ENCODE results near the gene KIT.
A peak's percentile ranks its signal among the peaks of the same experiment; 100 is the strongest.
"Not testable (repeated sequence)": the region's sequence is repeated elsewhere in the genome, so short reads cannot be mapped to it uniquely, and the experiment has no call there.

Gene KIT

DNA sequence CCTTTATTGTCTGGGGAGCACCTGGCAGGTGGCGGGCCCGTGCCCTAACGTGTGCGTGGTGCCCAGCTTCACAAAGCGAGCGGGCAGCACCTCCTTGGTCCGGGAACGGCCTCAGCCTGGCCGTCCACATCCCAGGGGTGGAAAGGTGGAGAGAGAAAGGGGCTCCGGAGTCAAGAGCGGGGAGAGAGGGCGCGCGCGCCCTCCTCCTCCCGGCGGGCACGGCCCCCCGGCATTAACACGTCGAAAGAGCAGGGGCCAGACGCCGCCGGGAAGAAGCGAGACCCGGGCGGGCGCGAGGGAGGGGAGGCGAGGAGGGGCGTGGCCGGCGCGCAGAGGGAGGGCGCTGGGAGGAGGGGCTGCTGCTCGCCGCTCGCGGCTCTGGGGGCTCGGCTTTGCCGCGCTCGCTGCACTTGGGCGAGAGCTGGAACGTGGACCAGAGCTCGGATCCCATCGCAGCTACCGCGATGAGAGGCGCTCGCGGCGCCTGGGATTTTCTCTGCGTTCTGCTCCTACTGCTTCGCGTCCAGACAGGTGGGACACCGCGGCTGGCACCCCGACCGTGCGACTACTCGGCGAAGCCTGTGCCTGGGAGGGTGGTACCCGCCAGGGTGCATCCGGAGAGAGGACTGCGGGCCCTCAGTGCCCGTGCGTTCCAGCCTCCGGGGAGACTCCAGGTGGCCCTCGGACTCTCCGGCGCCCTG is at the start of gene KIT:
KIT (plus strand) TSS at position 407 of the 701 bp plus-strand sequence; CDS start at position 465, 58 bp downstream.
- DNase-seq = peak; percentile 29

DNA sequence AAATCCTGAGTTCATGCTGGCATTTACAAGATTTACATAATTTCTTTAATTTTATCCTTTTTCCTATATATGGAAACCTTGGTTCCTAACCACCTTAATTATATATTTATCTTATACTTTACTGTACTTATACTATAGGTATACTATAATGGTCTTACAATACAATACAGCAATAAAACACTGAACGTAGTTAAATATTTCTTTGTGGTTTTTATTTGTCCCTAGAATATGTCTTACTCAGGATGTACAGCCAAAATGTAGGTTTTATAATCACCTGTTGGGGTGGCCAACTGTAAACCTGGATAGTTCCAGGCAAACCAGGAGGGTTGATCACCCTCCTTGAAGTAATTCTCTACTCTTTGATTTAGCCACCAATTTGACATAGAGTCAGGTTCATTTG is 48.4 kb upstream of the KIT start:
- no peak for DNase-seq

DNA sequence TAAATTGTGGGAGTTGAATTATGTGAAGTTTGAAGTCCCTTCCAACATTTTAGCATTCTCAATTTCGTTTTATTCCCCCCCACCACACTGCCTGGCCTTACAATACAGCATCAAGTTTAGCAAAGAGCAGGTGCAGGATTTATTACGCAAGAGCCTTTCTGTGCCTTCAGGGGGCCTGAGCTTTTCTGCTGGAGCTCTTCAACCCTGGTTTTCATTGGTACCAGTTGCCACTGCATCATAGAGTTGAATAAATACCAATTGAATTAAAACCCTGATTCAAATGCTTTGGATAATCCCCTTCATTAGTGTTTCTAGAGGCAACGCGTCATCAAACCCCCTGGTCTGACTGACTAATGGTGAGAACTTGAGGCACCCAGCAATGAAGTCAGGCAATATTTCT is 43.6 kb upstream of the KIT start:
- no peak for DNase-seq

DNA sequence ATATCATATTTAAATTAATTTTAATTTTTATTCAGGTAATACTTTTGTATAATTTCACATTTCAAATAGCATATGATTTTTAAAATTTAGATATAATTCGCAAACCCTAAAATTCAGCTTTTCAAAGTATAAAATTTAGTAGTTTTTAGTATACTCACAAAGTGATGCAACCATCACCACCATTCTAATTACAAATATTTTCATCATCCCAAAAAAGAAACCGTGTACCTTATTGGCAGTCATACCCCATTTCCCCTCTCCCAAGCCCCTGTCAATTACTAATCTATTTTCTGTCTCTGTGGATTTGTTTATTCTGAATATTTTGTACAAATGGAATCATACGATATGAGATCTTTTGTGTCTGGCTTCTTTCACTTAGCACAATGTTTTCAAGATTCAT is 37.0 kb upstream of the KIT start:
- no peak for DNase-seq

DNA sequence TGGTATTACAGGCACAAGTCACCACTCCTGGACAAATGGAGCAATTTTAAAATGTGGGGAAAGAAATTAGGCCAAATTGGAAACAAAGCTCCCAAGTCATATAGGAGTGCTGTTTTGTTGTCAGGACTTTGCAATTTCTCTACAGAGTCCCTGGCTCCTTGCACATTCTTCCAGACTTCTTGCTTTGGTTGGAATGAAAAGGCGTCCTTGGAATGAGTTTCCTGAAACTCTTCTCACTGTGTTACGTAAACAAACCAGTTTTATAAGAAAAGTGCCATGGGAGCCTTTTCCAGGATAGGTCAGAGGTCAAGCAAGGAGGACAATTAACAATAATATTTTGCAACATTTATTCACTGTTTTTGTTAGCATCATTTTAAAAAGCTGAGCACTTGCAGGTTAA is 32.4 kb upstream of the KIT start:
- no peak for DNase-seq

DNA sequence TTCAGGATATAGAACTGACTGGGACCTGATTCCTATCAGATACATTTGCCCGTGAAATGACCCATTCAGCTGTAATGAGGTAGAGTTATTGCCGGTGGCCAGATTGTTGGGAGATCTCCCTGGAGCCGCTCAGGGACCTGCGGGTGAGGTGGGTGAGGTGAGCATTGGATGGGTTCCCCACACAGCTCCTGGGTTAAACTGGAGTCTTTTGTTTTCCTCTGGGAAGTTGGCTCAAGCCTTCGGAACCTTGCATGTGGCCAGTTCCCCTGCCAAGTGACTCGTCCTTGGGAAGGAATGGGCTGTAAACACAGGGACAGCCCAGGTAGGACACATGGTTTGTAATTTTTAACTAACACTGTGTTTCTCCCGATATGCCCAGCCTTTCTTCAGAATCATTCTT is 31.6 kb upstream of the KIT start:
- no peak for DNase-seq

DNA sequence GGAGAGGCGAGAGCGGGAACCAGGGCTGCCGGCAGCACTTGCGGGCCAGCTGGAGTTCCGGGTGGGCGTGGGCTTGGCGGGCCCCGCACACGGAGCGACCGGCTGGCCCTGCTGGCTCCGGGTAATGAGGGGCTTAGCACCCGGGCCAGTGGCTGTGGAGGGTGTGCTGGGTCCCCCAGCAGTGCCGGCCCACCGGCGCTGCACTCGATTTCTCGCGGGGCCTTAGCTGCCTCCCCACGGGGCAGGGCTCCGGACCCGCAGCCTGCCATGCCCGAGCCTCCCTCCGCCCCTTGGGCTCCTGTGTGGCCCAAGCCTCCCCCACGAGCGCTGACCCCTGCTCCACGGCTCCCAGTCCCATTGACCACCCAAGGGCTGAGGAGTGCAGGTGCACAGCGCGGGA is 25.2 kb upstream of the KIT start:
- DNase-seq = no peak

DNA sequence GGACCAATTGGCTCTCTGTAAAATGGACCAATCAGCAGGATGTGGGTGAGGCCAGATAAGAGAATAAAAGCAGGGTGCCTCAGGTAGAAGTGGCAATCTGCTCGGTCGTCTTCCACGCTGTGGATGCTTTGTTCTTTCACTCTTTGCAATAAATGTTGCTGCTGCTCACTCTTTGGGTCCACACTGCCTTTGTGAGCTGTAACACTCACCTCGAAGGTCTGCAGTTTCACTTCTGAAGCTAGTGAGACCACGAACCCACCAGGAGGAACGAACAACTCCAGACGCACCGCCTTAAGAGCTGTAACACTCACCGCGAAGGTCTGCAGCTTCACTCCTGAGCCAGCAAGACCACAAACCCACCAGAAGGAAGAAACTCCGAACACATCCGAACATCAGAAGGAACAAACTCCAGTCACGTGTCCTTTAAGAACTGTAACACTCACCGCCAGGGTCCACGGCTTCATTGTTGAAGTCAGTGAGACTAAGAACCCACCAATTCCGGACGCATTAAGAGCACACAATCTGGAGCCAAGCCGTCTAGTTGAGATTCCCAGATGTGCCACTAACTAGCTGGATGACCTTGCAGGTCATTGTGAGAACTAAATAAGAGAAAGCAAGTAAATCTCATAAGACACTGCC is 24.5 kb upstream of the KIT start:
- not testable (repeated sequence) for DNase-seq

DNA sequence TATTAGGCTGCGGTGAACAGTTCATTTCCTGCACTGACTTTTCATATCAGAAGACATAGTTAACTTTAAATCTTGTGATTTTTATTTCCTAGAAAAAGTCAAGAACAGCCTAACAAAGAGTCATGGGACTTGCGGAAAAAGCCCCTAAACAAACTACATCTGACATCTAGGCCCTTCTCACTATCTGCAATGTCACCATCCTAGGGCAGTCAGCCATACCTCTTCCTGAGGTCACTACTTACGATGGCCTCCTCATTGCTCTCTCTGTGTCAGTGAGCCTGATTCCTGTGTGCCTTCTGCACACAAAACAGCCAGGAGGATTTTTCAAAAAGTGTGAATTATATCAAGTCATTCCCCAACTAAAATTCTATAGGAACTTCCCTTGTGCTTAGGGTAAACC is 22.4 kb upstream of the KIT start:
- no peak for DNase-seq

DNA sequence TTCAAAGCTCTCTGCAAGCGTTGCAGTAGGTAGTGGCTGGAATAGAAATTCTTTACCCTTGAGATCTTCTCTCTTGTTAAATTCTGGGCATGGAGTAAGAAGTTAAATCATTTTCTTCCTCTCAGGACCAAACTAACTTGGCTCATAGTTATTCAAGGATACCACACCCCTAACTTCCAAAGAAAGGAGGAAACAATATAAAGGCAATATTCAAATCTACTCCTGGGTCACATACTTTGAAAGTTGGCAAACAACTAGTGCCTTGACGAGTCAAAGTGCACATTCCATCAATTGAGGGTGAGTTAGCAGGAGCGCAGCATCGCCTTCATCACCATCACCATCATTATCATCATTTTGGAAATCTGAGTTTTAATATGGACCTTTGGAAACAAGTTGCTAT is 20.4 kb upstream of the KIT start:
- no peak for DNase-seq

DNA sequence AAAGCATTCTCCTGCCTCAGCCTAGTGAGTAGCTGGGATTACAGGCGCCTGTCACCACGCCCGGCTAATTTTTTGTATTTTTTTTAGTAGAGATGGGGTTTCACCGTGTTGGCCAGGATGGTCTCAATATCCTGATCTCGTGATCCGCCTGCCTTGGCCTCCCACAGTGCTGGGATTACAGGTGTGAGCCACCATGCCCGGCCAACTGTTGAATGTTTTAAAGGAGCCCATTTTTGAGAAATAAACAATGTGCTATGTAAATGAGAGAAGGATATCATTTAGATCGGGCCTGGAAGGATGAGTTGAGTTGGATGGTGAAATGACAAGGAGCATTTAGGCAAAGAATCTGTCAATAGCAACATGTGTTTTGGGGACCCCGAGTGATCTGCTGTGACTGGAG is 16.7 kb upstream of the KIT start:
- not testable (repeated sequence) for DNase-seq

DNA sequence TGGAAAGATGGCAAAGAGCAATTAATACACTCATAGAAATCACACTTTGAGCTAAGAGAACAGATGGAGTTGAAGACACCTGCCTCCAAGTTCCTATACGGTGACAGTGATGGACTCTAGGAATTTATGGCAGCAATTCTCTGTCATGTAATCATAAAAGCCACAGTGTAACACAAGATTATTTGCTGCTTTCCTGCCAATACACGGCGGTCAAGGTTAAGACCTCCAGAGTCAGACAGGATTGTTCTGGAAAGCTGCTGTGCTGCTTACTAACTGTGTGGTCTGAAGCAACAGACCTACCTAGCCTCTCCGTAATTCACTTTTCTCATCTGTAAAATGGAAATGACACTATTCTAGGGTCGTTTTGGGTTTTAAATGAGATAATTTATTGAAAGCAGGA is 14.6 kb upstream of the KIT start:
- DNase-seq = no peak

DNA sequence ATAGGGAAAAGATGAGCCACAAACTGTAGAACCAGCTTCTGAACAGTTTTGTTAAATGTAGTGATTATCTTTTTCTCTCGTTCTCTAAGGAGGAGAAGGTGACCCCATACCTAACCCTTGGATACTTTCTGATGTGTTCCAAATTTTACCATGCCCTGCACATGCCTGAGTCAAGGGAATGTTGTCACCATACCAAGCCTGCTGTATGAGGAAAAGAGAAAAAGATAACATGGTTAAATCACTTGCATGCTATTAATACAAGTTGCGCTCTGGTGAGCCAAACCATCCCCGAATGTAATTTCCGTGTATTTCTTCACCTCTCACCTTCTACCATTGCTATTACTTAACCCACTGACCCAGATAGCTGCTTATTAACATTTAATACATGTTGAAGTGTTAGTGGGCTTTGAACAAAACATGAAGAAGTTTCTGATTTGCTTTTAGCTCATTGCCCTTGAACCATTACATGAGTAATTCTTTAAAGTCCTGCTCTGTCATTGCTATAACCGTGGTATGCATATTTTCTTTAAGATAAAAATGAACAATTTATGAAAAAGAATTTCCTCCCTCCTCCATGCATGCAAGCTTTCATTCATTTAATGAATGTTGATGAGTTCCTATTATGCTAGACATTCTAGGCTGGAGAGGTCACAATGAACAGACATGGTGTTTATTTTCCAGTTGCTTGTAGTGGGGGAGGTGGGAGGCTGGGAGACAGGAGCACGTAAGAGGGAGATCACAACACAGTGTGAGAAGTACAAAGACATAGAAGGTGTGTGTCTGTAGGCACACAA is 13.6 kb upstream of the KIT start:
- DNase-seq = no peak

DNA sequence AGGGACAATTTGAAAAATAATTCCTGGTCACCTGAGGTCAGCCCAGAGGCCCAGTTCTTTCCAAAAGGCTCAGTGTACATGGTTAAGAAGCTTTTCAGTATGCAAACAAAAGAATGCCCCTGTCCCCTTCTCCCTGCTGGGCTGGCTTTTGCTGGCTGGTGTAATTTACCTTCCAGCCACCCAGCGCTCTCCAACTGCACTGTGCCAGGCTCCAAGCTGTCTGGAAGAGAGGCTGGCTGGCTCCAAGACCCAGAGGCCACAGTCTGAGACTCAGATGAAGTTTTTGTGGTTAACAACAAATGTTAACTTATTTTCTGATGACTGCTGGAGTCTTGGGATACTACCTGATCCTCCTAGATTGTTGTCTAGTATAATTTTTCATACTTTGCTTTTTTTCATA is 11.9 kb upstream of the KIT start:
- DNase-seq = no peak

DNA sequence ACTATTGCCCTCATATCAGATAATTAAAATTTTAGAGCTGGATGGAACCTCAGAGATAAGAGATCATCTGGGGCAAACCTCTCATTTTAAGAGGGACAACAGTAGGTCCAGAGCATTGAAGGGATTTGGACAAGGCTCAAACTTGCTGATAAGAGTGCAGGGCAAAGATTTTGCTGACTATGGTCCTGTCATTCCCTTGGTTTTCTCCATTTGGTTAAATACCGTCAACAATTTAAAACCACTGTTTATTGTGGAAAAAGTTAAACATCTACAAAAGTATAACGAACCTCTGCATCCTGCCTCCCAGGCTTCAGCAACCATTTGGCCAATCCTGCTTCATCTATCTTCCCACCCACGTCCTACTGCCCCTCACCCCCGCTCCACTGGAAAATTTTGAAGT is 10.7 kb upstream of the KIT start:
- no peak for DNase-seq

DNA sequence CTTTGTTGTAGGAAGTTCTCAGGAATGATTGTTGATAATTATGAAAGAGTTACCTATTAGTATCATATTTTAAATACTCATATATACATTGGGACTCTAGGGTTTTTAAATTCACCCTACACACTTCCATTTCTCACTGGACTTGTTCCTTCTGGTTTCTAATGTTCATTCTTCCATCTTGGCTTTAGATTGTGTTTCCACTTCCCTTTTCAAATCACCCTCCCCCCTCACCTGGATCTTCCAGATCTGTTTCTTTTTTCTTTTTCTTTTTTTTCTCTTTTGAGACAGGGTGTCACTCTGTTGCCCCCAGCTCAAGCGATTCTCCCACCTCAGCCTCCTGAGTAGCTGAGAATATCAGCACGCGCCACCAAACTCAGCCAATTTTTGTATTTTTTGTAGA is 6.7 kb upstream of the KIT start:
- DNase-seq = no peak

DNA sequence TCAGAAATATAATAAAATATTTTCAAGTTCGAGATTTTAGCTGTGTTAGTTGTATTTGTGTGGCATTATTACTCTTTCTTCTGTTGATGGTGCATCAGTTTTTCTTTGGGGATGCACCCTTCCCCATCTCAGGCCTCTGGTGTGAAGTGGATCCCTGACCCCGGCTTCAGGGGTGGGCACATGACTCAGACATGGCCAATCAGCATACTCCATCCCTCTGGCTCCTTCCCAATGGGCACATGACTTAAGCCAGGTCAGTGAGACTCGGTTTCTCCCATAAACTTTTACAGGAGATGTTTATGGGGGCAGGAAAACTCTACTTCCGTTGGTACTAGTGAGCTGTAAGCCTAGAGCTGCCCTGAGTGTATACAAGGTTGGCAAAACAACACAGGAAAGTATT is 3.0 kb upstream of the KIT start:
- DNase-seq = no peak

DNA sequence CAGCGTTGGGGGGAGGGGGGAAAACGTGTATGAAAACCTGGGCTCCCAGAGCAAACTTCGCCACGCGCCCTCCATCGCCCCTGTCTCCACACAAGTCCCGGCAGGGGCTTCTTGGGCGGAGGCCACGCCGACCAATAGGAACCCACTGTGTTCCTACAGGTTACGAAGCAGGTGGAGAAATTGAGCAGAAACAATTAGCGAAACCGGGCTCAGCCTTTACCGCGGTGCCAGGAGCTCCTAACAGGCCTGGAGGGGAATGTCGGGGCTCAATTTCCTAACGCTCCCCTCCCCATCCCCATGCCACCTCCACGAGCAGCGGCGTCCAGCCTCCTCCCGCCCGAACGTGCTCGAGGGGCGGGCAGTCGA is 589 bp upstream of the KIT start:
- DNase-seq = no peak

DNA sequence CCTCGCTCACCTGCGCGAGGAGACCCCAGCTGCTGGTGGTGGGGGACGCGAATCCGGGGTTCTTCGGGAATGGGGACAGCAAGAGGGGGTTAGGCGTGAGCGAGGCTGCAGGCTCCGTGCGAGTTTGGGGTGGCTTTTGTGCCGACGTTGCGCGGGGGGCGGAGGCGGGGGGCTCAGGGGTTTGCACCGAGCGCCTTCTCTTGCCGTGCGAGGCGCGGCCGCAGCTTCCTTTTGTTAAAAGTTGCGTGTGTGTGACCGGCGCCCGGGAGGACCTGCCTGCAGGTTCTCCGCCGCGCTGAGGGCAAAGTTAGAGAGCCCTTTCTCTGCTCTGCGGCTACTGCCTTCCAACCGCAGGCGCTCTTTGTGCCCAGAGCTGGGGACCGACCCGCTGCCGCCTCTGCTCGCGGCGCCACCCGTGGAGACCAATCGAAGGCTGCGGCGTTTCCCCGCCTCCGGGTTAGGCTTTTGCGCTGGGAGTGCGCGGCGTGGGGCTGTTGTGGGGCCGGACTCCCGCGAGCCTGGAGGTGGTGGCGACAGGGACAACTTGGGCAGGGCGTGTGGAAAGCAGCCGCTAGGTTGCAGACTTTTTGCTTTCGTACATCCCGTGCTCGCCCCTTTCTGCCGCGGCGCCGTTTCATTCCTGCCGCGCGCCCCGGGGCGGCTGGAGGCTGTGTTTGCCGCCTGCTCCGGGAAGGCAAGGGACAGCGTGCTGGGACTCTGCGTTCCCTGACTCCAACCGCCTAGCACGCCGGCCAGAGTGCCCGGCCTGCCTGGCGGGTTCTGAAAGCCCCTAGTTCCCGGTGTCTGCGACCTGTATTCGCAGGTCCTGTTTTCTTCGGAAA is 716 bp downstream of the KIT start:
- peak; percentile 45 for DNase-seq

DNA sequence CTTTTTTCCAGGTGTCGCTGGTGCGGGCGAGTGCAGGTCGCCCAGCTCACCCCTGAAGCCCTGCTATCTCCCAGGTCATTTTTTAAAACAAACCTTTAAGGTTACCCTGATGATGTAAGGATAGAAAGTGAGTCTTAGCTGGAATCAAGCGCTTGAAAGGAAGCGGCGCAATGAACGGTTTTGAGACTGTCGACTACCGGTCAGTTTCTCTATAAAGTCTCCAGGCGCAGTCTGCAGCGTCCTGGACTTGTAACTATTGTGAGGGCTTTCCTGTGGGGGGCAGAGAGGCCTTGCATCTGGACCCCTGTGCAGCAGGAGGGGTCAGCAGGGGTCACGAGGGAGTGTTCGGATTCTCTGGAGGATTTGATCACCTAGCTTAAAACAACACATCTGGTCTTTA is 1.6 kb downstream of the KIT start:
- DNase-seq = no peak

DNA sequence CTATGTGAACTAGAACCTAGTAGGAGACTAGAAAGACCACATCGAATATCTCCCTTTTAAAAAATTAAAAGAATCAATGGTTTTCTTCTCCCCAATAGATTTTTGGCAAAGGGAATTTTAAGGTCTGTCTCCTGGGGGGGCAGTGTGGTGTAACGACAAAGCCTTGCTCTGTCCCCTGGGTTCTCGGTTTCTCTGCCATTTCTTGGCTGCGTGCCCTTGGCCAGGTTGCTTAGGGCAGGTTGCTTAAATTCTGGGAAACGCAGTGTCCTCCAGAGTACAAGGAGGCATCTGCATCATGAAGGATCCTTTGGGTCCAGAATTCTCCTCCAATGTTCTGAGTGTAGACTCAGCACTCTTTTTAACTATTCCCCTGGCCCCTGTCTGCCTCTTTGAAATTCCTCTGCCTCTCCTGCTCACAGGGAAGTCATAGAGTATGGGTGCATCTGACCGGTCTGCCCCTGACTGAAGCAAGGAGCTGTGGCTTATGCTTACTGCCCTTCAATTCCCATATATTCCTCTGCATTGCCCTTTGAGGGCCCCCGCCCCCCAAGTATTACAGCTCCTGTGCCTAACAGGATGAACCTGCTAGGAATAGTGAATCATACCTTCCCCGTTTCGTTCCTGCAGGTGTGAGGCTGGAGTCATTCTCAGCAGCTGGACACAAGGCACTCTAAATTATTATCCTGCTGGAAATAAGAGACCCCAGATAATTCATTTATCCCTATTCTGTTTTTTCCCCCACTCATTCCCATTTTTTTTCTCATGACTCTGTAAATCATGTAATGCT is 2.2 kb downstream of the KIT start:
- DNase-seq = no peak

DNA sequence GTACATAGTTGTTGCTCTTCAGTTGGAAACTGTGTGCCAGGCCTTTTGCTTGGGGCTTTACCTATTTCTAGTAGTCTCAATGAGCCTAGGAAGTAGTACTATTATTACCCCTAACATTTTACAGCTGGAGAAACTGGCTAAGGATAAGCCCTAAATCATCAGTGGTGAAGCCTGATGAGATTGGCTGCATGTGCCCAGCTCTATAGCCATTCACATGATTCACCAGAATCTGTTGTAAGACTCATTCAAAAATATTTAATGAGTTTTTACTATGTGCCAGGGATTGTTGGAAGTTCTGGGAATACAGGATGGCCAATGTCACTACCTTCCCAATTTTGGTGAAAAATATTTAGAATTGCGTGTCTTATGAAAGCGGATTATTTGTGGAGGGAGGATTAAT is 2.8 kb downstream of the KIT start:
- DNase-seq = no peak

DNA sequence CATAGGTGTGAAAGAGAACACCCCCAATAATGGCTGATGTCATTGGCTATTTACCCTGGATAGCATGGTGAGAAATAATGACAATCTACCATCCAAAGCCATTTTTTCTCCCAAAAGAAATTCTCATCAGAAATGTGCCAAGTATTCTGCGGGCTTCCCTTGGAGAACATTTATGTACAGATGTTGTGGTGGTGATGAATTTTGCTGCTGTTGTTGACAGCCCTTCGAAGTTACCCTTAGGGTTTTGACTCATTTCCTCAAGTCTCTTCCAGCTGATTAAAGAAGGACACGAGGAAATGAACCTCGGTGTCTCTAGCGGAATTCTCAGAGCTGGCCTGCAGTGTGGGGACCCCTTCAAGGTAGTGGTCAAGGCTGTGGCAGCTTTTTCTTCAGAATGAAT is 3.4 kb downstream of the KIT start:
- DNase-seq = no peak
